ENCODE results near the gene SORCS2. TPM values are rescaled to one million over a fixed set of nuclear protein-coding genes. Genes with fewer than 3 reads are reported as not detected.

The SORCS2 gene
- total RNA-seq, 4 donors from 2014 or later, result 0.07 to 1.2 (median 0.11) TPM

- H3K27ac ChIP-seq, result no peak overlapping the region
- H3K4me3 ChIP-seq, result no peak overlapping the region
- TF ChIP-seq POLR2A (IDR thresholded peaks at IDR 0.05) (no peak), CTCF (IDR thresholded peaks at IDR 0.05 in 4 of 5, conservative IDR thresholded peaks at IDR 0.05 in 1 of 5) (no peak)
- in situ Hi-C loops (cut with MboI; ENCODE audit: low sequenced_read_pairs in 4 of 4) (no loop called here), intact Hi-C loops (cut with DNase I; ENCODE audit: low total_unique reads) (no loop called here)
- H3K36me3 ChIP-seq, result no peaks in the 10 kb centered on the region
- H3K4me1 ChIP-seq, result peaks cover 18% of the 10 kb centered on the region in 2 donors
- ATAC-seq (no peak), DNase-seq (no peak)
- H3K27me3 ChIP-seq, result no peaks in the 10 kb centered on the region
- no peaks in the 10 kb centered on the region for H3K9me3 ChIP-seq
These were observed 562.4 kb downstream of the SORCS2 start for GRCh38 chr4:7754565-7755262.

- Histone ChIP-seq H3K36me3 (no peaks in the 10 kb centered on the region), H3K4me1 (peaks cover 18% of the 10 kb centered on the region in 2 donors), H3K27ac (no peak overlapping the region), H3K27me3 (no peaks in the 10 kb centered on the region), H3K9me3 (no peaks in the 10 kb centered on the region), H3K4me3 (no peak overlapping the region)
- no peak for ATAC-seq
- intact Hi-C loops (cut with DNase I; ENCODE audit: low total_unique reads) (no loop called here), in situ Hi-C loops (cut with MboI; ENCODE audit: low sequenced_read_pairs in 4 of 4) (no loop called here)
- no peak for DNase-seq
- TF ChIP-seq CTCF (IDR thresholded peaks at IDR 0.05 in 4 of 5, conservative IDR thresholded peaks at IDR 0.05 in 1 of 5) (no peak), POLR2A (IDR thresholded peaks at IDR 0.05) (no peak)
These were observed 563.2 kb downstream of the SORCS2 start for GRCh38 chr4:7755561-7755960.

GRCh38 chr4:7756071-7756470 is 563.7 kb downstream of the SORCS2 start:
- in situ Hi-C loops (cut with MboI; ENCODE audit: low sequenced_read_pairs in 4 of 4), result no loop called here
- intact Hi-C loops (cut with DNase I; ENCODE audit: low total_unique reads), result no loop called here
- Histone ChIP-seq H3K36me3 (no peaks in the 10 kb centered on the region), H3K27ac (no peak overlapping the region), H3K4me3 (no peak overlapping the region), H3K9me3 (no peaks in the 10 kb centered on the region), H3K4me1 (peaks cover 18% of the 10 kb centered on the region in 2 donors), H3K27me3 (no peaks in the 10 kb centered on the region)
- no peak for ATAC-seq
- TF ChIP-seq POLR2A (IDR thresholded peaks at IDR 0.05), result no peak
- no peak for TF ChIP-seq CTCF (IDR thresholded peaks at IDR 0.05 in 4 of 5, conservative IDR thresholded peaks at IDR 0.05 in 1 of 5)
- no peak for DNase-seq

GRCh38 chr4:7756561-7757355 is 564.4 kb downstream of the SORCS2 start:
- DNase-seq (no peak), ATAC-seq (no peak)
- intact Hi-C loops (cut with DNase I; ENCODE audit: low total_unique reads) (no loop called here), in situ Hi-C loops (cut with MboI; ENCODE audit: low sequenced_read_pairs in 4 of 4) (no loop called here)
- TF ChIP-seq POLR2A (IDR thresholded peaks at IDR 0.05) (no peak), CTCF (IDR thresholded peaks at IDR 0.05 in 4 of 5, conservative IDR thresholded peaks at IDR 0.05 in 1 of 5) (no peak)
- Histone ChIP-seq H3K27ac (peak overlapping the region in 2 of 4 donors; percentile 23 to 66), H3K9me3 (no peaks in the 10 kb centered on the region), H3K4me3 (no peak overlapping the region), H3K36me3 (no peaks in the 10 kb centered on the region), H3K4me1 (peaks cover 18% of the 10 kb centered on the region in 2 donors), H3K27me3 (no peaks in the 10 kb centered on the region)

Measured in gastrocnemius medialis (tissue), 4 donors.